H1 (cell line): ENCODE results near the gene CAMK1G. TPM values are rescaled to one million over a fixed set of nuclear protein-coding genes. Genes with fewer than 3 reads are reported as not detected.

Experiments used
- ATF3 ChIP-seq: IDR thresholded peaks from 2 replicates; pipeline ENCODE4 v1.6.1; 2011; ENCODE audit warnings: low read depth, mild to moderate bottlenecking, low read length; ENCODE audit not compliant: insufficient read depth
- CBX8 ChIP-seq: fragments of 300-800, 300-1000 bp; sonication (generic); IDR thresholded peaks from 2 replicates; pipeline ENCODE4 v1.7.1; 2016; ENCODE audit warnings: low read depth, low read length, borderline replicate concordance
- CTCF ChIP-seq, 3 experiments: IDR thresholded peaks; 1 replicate in 2 of 3; 2 replicates in 1 of 3; pipeline versions ENCODE4 v1.5.1 to v1.6.1; 2011; ENCODE audit warnings: low read length in 3 of 3, mild to moderate bottlenecking in 3 of 3, inconsistent platforms in 2 of 3, low read depth in 1 of 3, moderate library complexity in 1 of 3; ENCODE audit not compliant: insufficient read depth in 1 of 3; ENCODE audit errors: control extremely low read depth in 1 of 3
- EP300 ChIP-seq, 2 experiments: IDR thresholded peaks; 1 replicate in 1 of 2; 2 replicates in 1 of 2; pipeline ENCODE4 v1.6.1; 2011 to 2012; ENCODE audit warnings: low read depth in 2 of 2, low read length in 2 of 2, mild to moderate bottlenecking in 2 of 2, borderline replicate concordance in 1 of 2, inconsistent platforms in 1 of 2, moderate library complexity in 1 of 2
- GTF2F1 ChIP-seq: IDR thresholded peaks from 2 replicates; pipeline ENCODE4 v1.6.1; 2012; ENCODE audit warnings: low read depth, low read length, improper control_type of control experiment, borderline replicate concordance
- HDAC2 ChIP-seq, 2 experiments: fragments of 300-600 bp in 1 of 2; sonication (generic) in 1 of 2; IDR thresholded peaks; 2 replicates each; pipeline ENCODE4 v1.6.1; 2011 to 2012; ENCODE audit warnings: low read depth in 2 of 2, low read length in 2 of 2, mild to moderate bottlenecking in 2 of 2, moderate library complexity in 2 of 2, borderline replicate concordance in 1 of 2, inconsistent platforms in 1 of 2
- KDM1A ChIP-seq: fragments of 200-600, 300-600 bp; sonication (generic); IDR thresholded peaks from 2 replicates; pipeline ENCODE4 v1.7.1; 2016; ENCODE audit warnings: mild to moderate bottlenecking, low read length, borderline replicate concordance
- KDM4A ChIP-seq: IDR thresholded peaks from one replicate; pipeline ENCODE4 v1.7.1; 2012; ENCODE audit warnings: low read depth, mild to moderate bottlenecking, moderate library complexity, low read length, inconsistent platforms; ENCODE audit not compliant: severe bottlenecking
- POLR2AphosphoS5 ChIP-seq: IDR thresholded peaks from 2 replicates; pipeline ENCODE4 v1.6.1; 2011; ENCODE audit warnings: low read depth, low read length
- RBBP5 ChIP-seq: IDR thresholded peaks from 2 replicates; pipeline ENCODE4 v1.7.1; 2012; ENCODE audit warnings: low read depth, mild to moderate bottlenecking, inconsistent platforms, low read length, moderate library complexity, borderline replicate concordance
- SIN3A ChIP-seq, 2 experiments: IDR thresholded peaks in 1 of 2; conservative IDR thresholded peaks in 1 of 2; 2 replicates each; pipeline ENCODE4 v1.6.1; 2011 to 2012; ENCODE audit warnings: low read length in 2 of 2, improper control_type of control experiment in 1 of 2, low read depth in 1 of 2, mild to moderate bottlenecking in 1 of 2
- SP2 ChIP-seq: IDR thresholded peaks from 2 replicates; pipeline ENCODE4 v1.6.1; 2012; ENCODE audit warnings: mild to moderate bottlenecking, low read length, inconsistent platforms
- TBP ChIP-seq: IDR thresholded peaks from 2 replicates; pipeline ENCODE4 v1.6.1; 2011; ENCODE audit warnings: low read depth, low read length, improper control_type of control experiment
- polyA plus RNA-seq, 7 experiments: library from polyadenylated mRNA; depleted of rRNA in 3 of 7; stranded (reverse) in 5 of 7; unstranded in 2 of 7; fragments of >200 nt in 5 of 7; fragments of 200-250 nt in 2 of 7; gene quantifications; 1 replicate in 5 of 7; 2 replicates in 1 of 7; 4 replicates in 1 of 7; pipeline versions ENCODE4 v1.2.1 to v1.2.3, GENCODE V29; 2011 to 2013; ENCODE audit warnings: missing spikeins in 2 of 7, mixed read lengths in 2 of 7
- total RNA-seq: library from RNA; stranded (reverse); fragmentation: NEBNext Ultra II Directional; extraction: Animal tissue kit (Norgen Biotek cat#: 25700); gene quantifications from 2 replicates; pipeline ENCODE4 v1.2.1, GENCODE V29; 2021

CAMK1G gene
- total and polyA plus RNA-seq, 2 of the 8 experiments (the other 6 are each of a cell fraction or from before 2014, with no cell fraction given), result 1.00 to 1.0 TPM

- TF ChIP-seq CTCF (IDR thresholded peaks at IDR 0.05; ENCODE audit: control extremely low read depth in 1 of 3, insufficient read depth in 1 of 3, low read depth in 1 of 3, low read length in 3 of 3) (no peak), GTF2F1 (no peak), KDM4A (no peak), POLR2AphosphoS5 (no peak), CBX8 (no peak), ATF3 (no peak), RBBP5 (no peak), SP2 (no peak), SIN3A (conservative IDR thresholded peaks at IDR 0.05 in 1 of 2, IDR thresholded peaks at IDR 0.05 in 1 of 2; ENCODE audit: low read depth in 1 of 2, low read length in 2 of 2) (no peak), KDM1A (no peak), TBP (no peak), HDAC2 (IDR thresholded peaks at IDR 0.05; ENCODE audit: borderline replicate concordance in 1 of 2, low read depth in 2 of 2, low read length in 2 of 2) (no peak), EP300 (IDR thresholded peaks at IDR 0.05; ENCODE audit: borderline replicate concordance in 1 of 2, low read depth in 2 of 2, low read length in 2 of 2) (no peak)
Observed at GRCh38 chr1:209598227-209598626, 14.7 kb downstream of the CAMK1G start (continued).
